Right lobe of liver (tissue), 6 donors: ENCODE measurements around the gene BSPRY. TPM values are rescaled to one million over a fixed set of nuclear protein-coding genes. Genes with fewer than 3 reads are reported as not detected.

Source experiments
- ATAC-seq, 4 donors: fragments of 200-7000 bp; cut with Tn5 transposase; one replicate each; pipeline ENCODE4 v1.9.1; 2020; ENCODE audit warnings: mild to moderate bottlenecking in 4 of 4, moderate library complexity in 4 of 4
- DNase-seq, 3 donors: peaks; one replicate each; pipeline ENCODE4 v3.0.0-alpha.2; 2020
- H3K27ac ChIP-seq, 3 donors: fragments of 200-600 bp; one replicate each; pipeline ENCODE4 v1.8.0; 2022
- H3K27me3 ChIP-seq, 2 donors: fragments of 200-600 bp; one replicate each; pipeline ENCODE4 v1.8.0; 2022
- H3K36me3 ChIP-seq, 4 donors: fragments of 200-600 bp; sonication (generic) in 1 of 4; one replicate each; pipeline versions ENCODE4 v1.5.1 to v1.8.0; 2017 to 2022; ENCODE audit warnings: control low read depth in 1 of 4
- H3K4me1 ChIP-seq, 4 donors: fragments of 200-600 bp; sonication (generic) in 1 of 4; one replicate each; pipeline versions ENCODE4 v1.5.1 to v1.8.0; 2017 to 2022; ENCODE audit warnings: control low read depth in 1 of 4
- H3K4me3 ChIP-seq, 3 donors: fragments of 200-600 bp; one replicate each; pipeline ENCODE4 v1.8.0; 2022
- H3K9me3 ChIP-seq, 4 donors: fragments of 200-600 bp; sonication (generic) in 1 of 4; one replicate each; pipeline versions ENCODE4 v1.5.1 to v1.8.0; 2017 to 2022; ENCODE audit warnings: control low read depth in 1 of 4
- CTCF ChIP-seq, 4 donors: fragments of 200-600 bp in 3 of 4; fragments of 450-650 bp in 1 of 4; IDR thresholded peaks; one replicate each; pipeline versions ENCODE4 v1.5.1 to v1.8.0; 2016 to 2022; ENCODE audit warnings: antibody characterized with exemption in 4 of 4, mild to moderate bottlenecking in 2 of 4
- POLR2A ChIP-seq: fragments of 450-650 bp; IDR thresholded peaks from one replicate; pipeline ENCODE4 v1.6.1; 2017; ENCODE audit warnings: antibody characterized with exemption, mild to moderate bottlenecking
- WGBS: methylation state at CpG from one replicate; pipeline ENCODE4 v1.1.6; 2018; ENCODE audit warnings: low coverage, low lambda C conversion rate; ENCODE audit not compliant: insufficient coverage; ENCODE audit errors: missing lambda C conversion rate; 5-methylcytosine and 5-hydroxymethylcytosine counted together
- intact Hi-C, 2 donors: fragments of 100-400 bp; cut with DNase I; formaldehyde crosslinking; loops; one replicate each; pipeline versions ENCODE4 v1.11.2 to v1.14.1; 2022
- total RNA-seq, 6 experiments: library from RNA; depleted of rRNA in 2 of 6; stranded (reverse); fragments of >200 nt in 2 of 6; fragmentation: NEBNext Ultra II Directional in 3 of 6; extraction: Animal tissue kit (Norgen Biotek cat#: 25700) in 3 of 6; gene quantifications; one replicate each; pipeline versions ENCODE4 v1.1.0 to v1.2.4, GENCODE V29; 2016 to 2023
- donor health status: DM: no; HTN: yes; CAD: no.
- donor health status: DM: no; HTN: no; CAD: no.
- donor health status: DM: no; HTN: no; CAD: no.
- donor health status: DM: no; HTN: yes; CAD: no.
- donor health status: DM: no; HTN: yes; CAD: no.

BSPRY gene
- total RNA-seq, 6 experiments from 2014 or later: 0.24 to 1.4 (median 0.78) TPM

DNA sequence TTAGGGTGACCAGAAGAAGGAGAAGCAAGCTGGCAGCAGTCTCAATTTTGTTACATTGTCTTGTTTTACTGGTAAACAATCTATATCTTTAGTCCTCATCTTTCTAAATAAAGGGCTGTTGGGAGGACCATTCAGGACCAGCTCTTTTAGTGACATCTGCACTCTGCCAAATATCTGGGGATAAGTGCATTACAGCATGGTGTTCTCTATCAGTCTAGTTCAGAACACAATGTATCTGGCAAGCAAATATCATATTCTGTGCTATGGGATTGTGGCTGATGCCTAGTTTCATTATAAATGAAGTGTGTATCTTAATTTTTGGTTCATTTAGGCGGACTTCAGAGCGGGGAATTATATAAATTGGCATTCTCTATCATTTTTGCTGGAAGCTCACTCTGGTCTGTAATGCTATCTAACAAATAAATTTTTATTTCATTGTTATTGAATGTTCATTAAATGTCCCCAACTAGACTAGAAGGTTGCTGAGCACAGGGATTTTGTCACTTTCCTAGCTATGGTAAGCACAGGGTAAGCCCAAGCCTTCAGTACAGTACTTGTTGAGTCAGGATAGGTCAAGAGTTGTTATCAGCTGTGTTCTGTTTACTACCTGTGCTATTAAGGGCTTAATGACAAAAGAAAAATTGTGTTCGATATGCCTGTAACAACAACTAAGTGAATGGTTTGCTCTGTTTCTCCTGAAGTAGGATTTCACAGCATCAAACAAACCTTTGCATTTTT, 21.1 kb upstream of the BSPRY start:
- ATAC-seq: no peak
- Histone ChIP-seq H3K27me3 (no peaks in the 10 kb centered on the region), H3K4me3 (no peak overlapping the region), H3K27ac (no peak overlapping the region), H3K4me1 (no peaks in the 10 kb centered on the region), H3K9me3 (no peaks in the 10 kb centered on the region), H3K36me3 (no peaks in the 10 kb centered on the region)
- TF ChIP-seq POLR2A (no peak), CTCF (IDR thresholded peaks at IDR 0.05) (no peak)
- WGBS: 92% methylated on average over 3 of the region's 3 CpGs
- no peak for DNase-seq
- intact Hi-C loops: no loop called here

GRCh38 chr9:113331780-113332179, 17.6 kb upstream of the BSPRY start:
- no peaks in the 10 kb centered on the region for H3K9me3 ChIP-seq
- H3K27me3 ChIP-seq: no peaks in the 10 kb centered on the region
- no peak for ATAC-seq

GRCh38 chr9:113337714-113338113, 11.6 kb upstream of the BSPRY start:
- ATAC-seq (no peak), DNase-seq (no peak)
- Histone ChIP-seq H3K4me1 (peaks cover 0 to 4% (median 0%) of the 10 kb centered on the region in 4 donors), H3K27me3 (no peaks in the 10 kb centered on the region), H3K9me3 (no peaks in the 10 kb centered on the region), H3K4me3 (no peak overlapping the region), H3K36me3 (no peaks in the 10 kb centered on the region), H3K27ac (no peak overlapping the region)
- WGBS: 94% methylated on average over 2 of the region's 2 CpGs
- intact Hi-C loops: no loop called here
- TF ChIP-seq POLR2A: no peak
- no peak for TF ChIP-seq CTCF (IDR thresholded peaks at IDR 0.05)

More at GRCh38 chr9:113331780-113332179, 17.6 kb upstream of the BSPRY start:
- Histone ChIP-seq H3K4me3 (no peak overlapping the region), H3K36me3 (no peaks in the 10 kb centered on the region), H3K27ac (no peak overlapping the region), H3K4me1 (no peaks in the 10 kb centered on the region)
- 68% methylated on average over 4 of the region's 4 CpGs for WGBS
- intact Hi-C loops: no loop called here
- TF ChIP-seq POLR2A (no peak), CTCF (IDR thresholded peaks at IDR 0.05) (no peak)
- no peak for DNase-seq

- Histone ChIP-seq H3K27me3 (no peaks in the 10 kb centered on the region), H3K9me3 (no peaks in the 10 kb centered on the region), H3K4me3 (peak within 1 kb of the TSS; percentile 73 to 90 (median 87)), H3K27ac (peak within 1 kb of the TSS in 2 of 3 donors; percentile 35 to 36), H3K36me3 (no peaks in the 10 kb centered on the region), H3K4me1 (peaks cover 0 to 9% (median 2%) of the 10 kb centered on the region in 4 donors)
- peak; percentile 29 for TF ChIP-seq POLR2A
- no peak for TF ChIP-seq CTCF (IDR thresholded peaks at IDR 0.05)
- ATAC-seq: peak; percentile 96 to 99 (median 98)
- intact Hi-C loops: no loop called here
- DNase-seq: peak; percentile 88 to 91 (median 89)
- under 1% methylated on average over 21 of the region's 46 CpGs for WGBS
Measured at GRCh38 chr9:113340011-113340699, 9.2 kb upstream of the BSPRY start, which contains the start of gene WDR31. Gene WDR31 (minus strand): TSS chr9:113340275. CDS start chr9:113332022, 8,253 bp downstream.
